DOHH2 (cell line): ENCODE data around the gene PDE9A.

Experiments used
- EZH2phosphoT487 ChIP-seq: fragments of 200-600 bp; sonication (generic); IDR thresholded peaks from 2 replicates; pipeline ENCODE4 v1.6.1; 2017; ENCODE audit warnings: borderline replicate concordance, mild to moderate bottlenecking, antibody characterized with exemption, low read length, moderate library complexity, mixed read lengths
- TF ChIP-seq, protein P1 (sequence below): fragments of 200-600 bp; sonication (generic); IDR thresholded peaks from one replicate; pipeline ENCODE4 v1.5.1; 2014; ENCODE audit warnings: antibody characterized with exemption, mild to moderate bottlenecking, low read depth, low read length; ENCODE audit not compliant: poor library complexity, severe bottlenecking

GRCh38 chr21:42665026-42665425, 11.6 kb downstream of the PDE9A start:
- TF ChIP-seq, protein P1, sequence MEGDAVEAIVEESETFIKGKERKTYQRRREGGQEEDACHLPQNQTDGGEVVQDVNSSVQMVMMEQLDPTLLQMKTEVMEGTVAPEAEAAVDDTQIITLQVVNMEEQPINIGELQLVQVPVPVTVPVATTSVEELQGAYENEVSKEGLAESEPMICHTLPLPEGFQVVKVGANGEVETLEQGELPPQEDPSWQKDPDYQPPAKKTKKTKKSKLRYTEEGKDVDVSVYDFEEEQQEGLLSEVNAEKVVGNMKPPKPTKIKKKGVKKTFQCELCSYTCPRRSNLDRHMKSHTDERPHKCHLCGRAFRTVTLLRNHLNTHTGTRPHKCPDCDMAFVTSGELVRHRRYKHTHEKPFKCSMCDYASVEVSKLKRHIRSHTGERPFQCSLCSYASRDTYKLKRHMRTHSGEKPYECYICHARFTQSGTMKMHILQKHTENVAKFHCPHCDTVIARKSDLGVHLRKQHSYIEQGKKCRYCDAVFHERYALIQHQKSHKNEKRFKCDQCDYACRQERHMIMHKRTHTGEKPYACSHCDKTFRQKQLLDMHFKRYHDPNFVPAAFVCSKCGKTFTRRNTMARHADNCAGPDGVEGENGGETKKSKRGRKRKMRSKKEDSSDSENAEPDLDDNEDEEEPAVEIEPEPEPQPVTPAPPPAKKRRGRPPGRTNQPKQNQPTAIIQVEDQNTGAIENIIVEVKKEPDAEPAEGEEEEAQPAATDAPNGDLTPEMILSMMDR, result no peak
- no peak for TF ChIP-seq EZH2phosphoT487
